Measurements from ENCODE around the gene HNRNPH2.

Gene HNRNPH2

GRCh38 chrX:101368800-101369199, 39.2 kb upstream of the HNRNPH2 start:
- no peak for DNase-seq (ENCODE audit: low read depth)
- H3K4me3 ChIP-seq (ENCODE audit: low read depth, low read length), result no peak overlapping the region
- no peak for TF ChIP-seq CTCF (conservative IDR thresholded peaks at IDR 0.05; ENCODE audit: low read depth, low read length)

DNA sequence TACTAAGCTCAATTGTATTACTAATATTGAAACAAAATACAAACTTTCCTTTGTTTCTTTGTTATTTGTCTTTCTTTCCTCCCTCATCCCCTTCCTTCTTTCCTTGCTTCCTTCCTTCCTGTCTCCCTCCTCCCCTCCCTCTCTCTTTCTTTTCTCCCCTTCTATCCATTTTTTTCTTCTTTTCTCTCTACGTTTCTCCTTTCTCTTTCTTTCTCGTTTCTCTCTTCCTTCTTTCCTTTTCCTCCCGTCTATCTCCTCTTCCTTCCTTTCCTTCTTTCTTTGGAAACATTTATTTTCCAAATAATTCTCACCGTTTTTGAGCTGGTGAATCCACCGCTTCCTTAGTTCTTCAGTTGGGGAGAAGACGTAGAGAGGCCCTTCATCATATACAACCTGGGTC, 38.3 kb upstream of the HNRNPH2 start:
- DNase-seq (ENCODE audit: low read depth), result no peak
- H3K4me3 ChIP-seq (ENCODE audit: low read depth, low read length), result no peak overlapping the region
- TF ChIP-seq CTCF (conservative IDR thresholded peaks at IDR 0.05; ENCODE audit: low read depth, low read length), result no peak

- DNase-seq (ENCODE audit: low read depth), result no peak
- no peak for TF ChIP-seq CTCF (conservative IDR thresholded peaks at IDR 0.05; ENCODE audit: low read depth, low read length)
- no peak overlapping the region for H3K4me3 ChIP-seq (ENCODE audit: low read depth, low read length)
These were observed 37.0 kb upstream of the HNRNPH2 start for GRCh38 chrX:101370888-101371504.

DNA sequence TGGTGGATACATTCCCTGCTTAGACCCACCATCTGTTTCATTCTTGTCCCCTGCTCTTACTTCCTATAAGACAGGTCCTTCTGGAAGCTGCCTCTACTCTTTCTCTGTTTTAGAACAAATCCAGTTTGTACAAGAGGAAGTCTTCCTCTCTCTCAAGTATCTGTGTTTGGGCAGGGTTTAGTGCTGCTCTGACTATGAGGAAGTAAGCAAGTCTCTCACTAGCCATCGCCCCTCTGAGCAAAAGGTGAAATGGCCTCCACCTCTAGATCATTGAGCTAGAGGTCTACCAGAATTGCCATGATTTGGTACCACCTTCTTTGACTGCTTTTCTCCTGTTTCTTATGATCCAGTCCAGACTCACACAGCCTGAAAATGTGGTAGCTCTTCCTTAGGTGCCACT, 30.5 kb upstream of the HNRNPH2 start:
- DNase-seq (ENCODE audit: low read depth), result no peak
- H3K4me3 ChIP-seq (ENCODE audit: low read depth, low read length), result no peak overlapping the region
- TF ChIP-seq CTCF (conservative IDR thresholded peaks at IDR 0.05; ENCODE audit: low read depth, low read length), result no peak

GRCh38 chrX:101383679-101384205, 24.3 kb upstream of the HNRNPH2 start:
- no peak overlapping the region for H3K4me3 ChIP-seq (ENCODE audit: low read depth, low read length)
- no peak for DNase-seq (ENCODE audit: low read depth)
- no peak for TF ChIP-seq CTCF (conservative IDR thresholded peaks at IDR 0.05; ENCODE audit: low read depth, low read length)

- no peak overlapping the region for H3K4me3 ChIP-seq (ENCODE audit: low read depth, low read length)
- no peak for DNase-seq (ENCODE audit: low read depth)
These were observed 22.9 kb upstream of the HNRNPH2 start for GRCh38 chrX:101385026-101385684.

More at GRCh38 chrX:101385026-101385684, 22.9 kb upstream of the HNRNPH2 start:
- TF ChIP-seq CTCF (conservative IDR thresholded peaks at IDR 0.05; ENCODE audit: low read depth, low read length), result no peak

Data from choroid plexus epithelial cell (primary cell).